Gastroesophageal sphincter (tissue), 4 donors: Measurements from ENCODE around the gene RFTN1. TPM values are rescaled to one million over a fixed set of nuclear protein-coding genes. Genes with fewer than 3 reads are reported as not detected.

Experiments
- ATAC-seq: fragments of 150-250 bp; one replicate; pipeline ENCODE4 v1.9.1; 2016; ENCODE audit warnings: mild to moderate bottlenecking, moderate library complexity
- H3K27ac ChIP-seq, 4 donors: fragments of 200-600 bp; sonication (generic) in 3 of 4; 1 replicate in 3 of 4; 2 replicates in 1 of 4; pipeline ENCODE4 v1.5.1; 2016 to 2019
- H3K27me3 ChIP-seq: fragments of 200-600 bp; sonication (generic); one replicate; pipeline ENCODE4 v1.5.1; 2019
- H3K36me3 ChIP-seq, 2 donors: fragments of 200-600 bp; sonication (generic); one replicate each; pipeline ENCODE4 v1.5.1; 2019; ENCODE audit warnings: control low read depth in 1 of 2
- H3K4me1 ChIP-seq, 3 donors: fragments of 200-600 bp; sonication (generic); 1 replicate in 2 of 3; 2 replicates in 1 of 3; pipeline ENCODE4 v1.5.1; 2016 to 2019; ENCODE audit warnings: control low read depth in 2 of 3
- H3K4me3 ChIP-seq, 2 donors: fragments of 200-600 bp; sonication (generic); one replicate each; pipeline ENCODE4 v1.5.1; 2019; ENCODE audit warnings: mild to moderate bottlenecking in 1 of 2, moderate library complexity in 1 of 2
- H3K9me3 ChIP-seq, 3 donors: fragments of 200-600 bp; sonication (generic); one replicate each; pipeline ENCODE4 v1.5.1; 2017 to 2019; ENCODE audit warnings: control low read depth in 2 of 3
- CTCF ChIP-seq, 4 experiments: fragments of 200-600 bp in 2 of 4; fragments of 450-650 bp in 2 of 4; sonication (generic) in 1 of 4; IDR thresholded peaks; one replicate each; pipeline ENCODE4 v1.5.1; 2017 to 2019; ENCODE audit warnings: antibody characterized with exemption in 4 of 4, mild to moderate bottlenecking in 2 of 4, moderate library complexity in 2 of 4
- EP300 ChIP-seq: sonication (generic); formaldehyde crosslinking; IDR thresholded peaks from one replicate; pipeline ENCODE4 v1.6.1; 2017; ENCODE audit warnings: antibody characterized with exemption, mild to moderate bottlenecking
- POLR2A ChIP-seq, 2 donors: fragments of 450-650 bp; IDR thresholded peaks; one replicate each; pipeline ENCODE4 v1.6.1; 2017; ENCODE audit warnings: antibody characterized with exemption in 2 of 2, mild to moderate bottlenecking in 2 of 2, moderate library complexity in 1 of 2
- POLR2AphosphoS5 ChIP-seq: sonication (generic); formaldehyde crosslinking; IDR thresholded peaks from one replicate; pipeline ENCODE4 v1.6.1; 2017; ENCODE audit warnings: antibody characterized with exemption
- WGBS, 2 donors: methylation state at CpG; one replicate each; pipeline ENCODE4 v1.1.5; 2018; ENCODE audit warnings: low coverage in 1 of 2; 5-methylcytosine and 5-hydroxymethylcytosine counted together
- total RNA-seq, 4 donors: library from RNA; depleted of rRNA; stranded (reverse); fragments of >200 nt; gene quantifications; one replicate each; pipeline ENCODE4 v1.1.0, GENCODE V29; 2016

The RFTN1 gene
- total RNA-seq, 4 donors from 2014 or later, result 30.6 to 110 (median 68.2) TPM

DNA sequence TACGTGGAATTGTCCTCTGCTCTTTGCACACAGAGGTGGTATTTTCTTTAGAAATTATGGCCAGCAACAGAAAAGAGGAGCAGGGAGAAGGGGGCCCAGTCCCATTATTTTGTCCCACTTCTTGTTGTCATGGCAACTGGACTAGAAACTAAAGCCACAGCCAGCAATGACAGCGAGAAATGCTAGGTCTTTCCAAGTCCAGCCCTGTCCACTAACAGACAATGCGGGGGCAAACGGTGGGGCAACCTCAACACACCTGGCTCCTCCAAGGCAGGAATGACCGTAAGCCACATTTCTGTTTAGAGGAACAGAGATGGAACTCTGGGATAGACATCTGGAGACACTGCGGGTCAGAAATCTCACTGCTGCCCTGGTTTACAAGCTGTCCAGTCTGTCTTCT, 107.3 kb downstream of the RFTN1 start:
- Histone ChIP-seq H3K27ac (peak overlapping the region in 1 of 4 donors; percentile 31), H3K4me3 (no peak overlapping the region), H3K36me3 (peaks cover 0 to 14% of the 10 kb centered on the region in 2 donors), H3K9me3 (no peaks in the 10 kb centered on the region), H3K4me1 (peaks cover 0 to 34% (median 13%) of the 10 kb centered on the region in 3 donors), H3K27me3 (no peaks in the 10 kb centered on the region)
- TF ChIP-seq EP300, result no peak
- no peak for TF ChIP-seq POLR2AphosphoS5
- TF ChIP-seq CTCF (IDR thresholded peaks at IDR 0.05), result no peak
- no peak for TF ChIP-seq POLR2A (IDR thresholded peaks at IDR 0.05)
- no peak for ATAC-seq
- WGBS, 2 donors, result 85 to 93% methylated on average over 4 to 6 of the region's 6 CpGs

DNA sequence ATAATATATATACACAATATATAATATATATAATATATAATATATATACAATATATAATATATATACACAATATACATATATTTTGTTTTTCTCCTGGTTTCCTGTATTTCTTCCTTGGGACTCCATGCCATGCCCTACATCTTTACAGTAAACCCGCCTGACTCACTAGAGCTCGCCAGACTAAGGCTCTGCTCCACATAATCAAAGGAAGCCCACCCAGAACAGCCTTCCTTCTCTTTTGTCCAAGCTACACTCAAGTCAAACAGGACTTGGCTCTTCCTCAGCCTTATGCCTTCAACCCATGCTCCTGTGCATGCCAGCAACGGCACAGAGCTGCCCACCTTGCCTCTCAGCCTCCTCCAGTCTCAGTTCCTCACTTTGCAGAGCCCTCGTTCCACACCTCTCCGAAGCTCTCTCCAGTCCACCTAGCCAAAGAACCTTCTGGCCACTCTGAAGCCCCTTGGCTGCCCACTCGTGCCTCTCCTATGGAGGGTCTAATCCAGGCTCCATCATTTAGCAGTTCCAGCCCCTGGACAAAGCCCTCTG, 109.1 kb downstream of the RFTN1 start:
- no peaks in the 10 kb centered on the region for H3K27me3 ChIP-seq
- H3K9me3 ChIP-seq, result no peaks in the 10 kb centered on the region
- WGBS, 2 donors, result 92% methylated on average over 6 of the region's 6 CpGs; no CpG with 5 or more reads in 1 of the 2 donors
- peaks cover 3 to 45% (median 21%) of the 10 kb centered on the region in 3 donors for H3K4me1 ChIP-seq
- peak; percentile 22 for ATAC-seq
- H3K36me3 ChIP-seq, result peaks cover 0 to 13% of the 10 kb centered on the region in 2 donors
- H3K4me3 ChIP-seq, result no peak overlapping the region
- no peak for TF ChIP-seq CTCF (IDR thresholded peaks at IDR 0.05)
- no peak for TF ChIP-seq EP300
- TF ChIP-seq POLR2A (IDR thresholded peaks at IDR 0.05), result no peak
- no peak for TF ChIP-seq POLR2AphosphoS5
- peak overlapping the region in 1 of 4 donors; percentile 32 for H3K27ac ChIP-seq

- peaks cover 3 to 56% (median 24%) of the 10 kb centered on the region in 3 donors for H3K4me1 ChIP-seq
- no peak overlapping the region for H3K4me3 ChIP-seq
- no peaks in the 10 kb centered on the region for H3K36me3 ChIP-seq
- ATAC-seq, result no peak
- no peaks in the 10 kb centered on the region for H3K27me3 ChIP-seq
- H3K9me3 ChIP-seq, result no peaks in the 10 kb centered on the region
- no peak for TF ChIP-seq EP300
- TF ChIP-seq CTCF (IDR thresholded peaks at IDR 0.05), result no peak
- no peak for TF ChIP-seq POLR2A (IDR thresholded peaks at IDR 0.05)
- TF ChIP-seq POLR2AphosphoS5, result no peak
- 42 to 60% methylated on average over 1 to 2 of the region's 6 CpGs for WGBS, 2 donors
- peak overlapping the region in 2 of 4 donors; percentile 89 to 90 for H3K27ac ChIP-seq
Observed at GRCh38 chr3:16402451-16402850, 111.0 kb downstream of the RFTN1 start.

GRCh38 chr3:16401273-16401672, 112.2 kb downstream of the RFTN1 start:
- TF ChIP-seq CTCF (IDR thresholded peaks at IDR 0.05), result no peak
- no peak for TF ChIP-seq POLR2A (IDR thresholded peaks at IDR 0.05)
- TF ChIP-seq POLR2AphosphoS5, result no peak
- no peak for TF ChIP-seq EP300
- ATAC-seq, result no peak
- Histone ChIP-seq H3K4me3 (no peak overlapping the region), H3K4me1 (peaks cover 3 to 53% (median 24%) of the 10 kb centered on the region in 3 donors), H3K27ac (peak overlapping the region; percentile 8 to 90 (median 80)), H3K9me3 (no peaks in the 10 kb centered on the region), H3K36me3 (no peaks in the 10 kb centered on the region), H3K27me3 (no peaks in the 10 kb centered on the region)
- WGBS, 2 donors, result 73 to 82% methylated on average over 5 of the region's 5 CpGs
